K562 (cell line): ENCODE measurements around the gene BMAL1. TPM values are rescaled to one million over a fixed set of nuclear protein-coding genes. Genes with fewer than 3 reads are reported as not detected.

ENCODE experiments used
- ATAC-seq: fragments of 200-7000 bp; cut with Tn5 transposase; 3 replicates; pipeline ENCODE4 v1.9.1; 2020; ENCODE audit warnings: moderate library complexity
- BruUV-seq: library from RNA; stranded (reverse); fragments of 400-500 nt; replicated peaks from 2 replicates; lab custom pipeline; 2021; lab: Mats Ljungman, UMichigan
- CTCF ChIA-PET: fragments of 300-600 bp; formaldehyde crosslinking; extraction: SDS; loops from one replicate; lab custom pipeline; 2021; ENCODE audit warnings: low intra/inter-chr PET ratio; lab: Yijun Ruan, JAX
- POLR2A ChIA-PET: fragments of 300-600, 350-650 bp; sonication (Branson Sonifier 250); formaldehyde crosslinking; extraction: SDS; loops from one replicate; lab custom pipeline; 2021; ENCODE audit warnings: antibody characterized with exemption, inconsistent platforms; lab: Yijun Ruan, JAX
- DNase-seq, 4 experiments: peaks; one replicate each; pipeline versions ENCODE4 v3.0.0 to v3.0.0-alpha.2; 2011 to 2018; ENCODE audit warnings: low spot score in 3 of 4, mixed read lengths in 3 of 4; ENCODE audit errors: extremely low read depth in 1 of 4
- FAIRE-seq: peaks from 2 replicates; lab custom pipeline; 2011; peaks lifted over from hg19 to GRCh38; lab: Jason Lieb, UNC
- H2AFZ ChIP-seq: 2 replicates; pipeline ENCODE4 v1.6.0; 2011; ENCODE audit warnings: low read depth, low read length, control low read depth, inconsistent platforms
- H3K27ac ChIP-seq: fragments of 200-600 bp; 3 replicates; pipeline ENCODE4 v1.8.0; 2011; ENCODE audit warnings: low read depth, mild to moderate bottlenecking, control low read depth, inconsistent platforms, low read length, moderate library complexity, mixed read lengths; ENCODE audit errors: extremely low read depth
- H3K27me3 ChIP-seq, 2 experiments: fragments of 300-600 bp in 1 of 2; 2 replicates in 1 of 2; 3 replicates in 1 of 2; pipeline versions ENCODE4 v1.6.0 to v1.8.0; 2011; ENCODE audit warnings: inconsistent platforms in 2 of 2, low read length in 2 of 2, mild to moderate bottlenecking in 1 of 2, mixed read lengths in 1 of 2, moderate library complexity in 1 of 2; ENCODE audit not compliant: control insufficient read depth in 2 of 2, insufficient read depth in 2 of 2
- H3K36me3 ChIP-seq: fragments of 300-600 bp; 3 replicates; pipeline ENCODE4 v1.8.0; 2011; ENCODE audit warnings: mild to moderate bottlenecking, low read length, inconsistent platforms; ENCODE audit not compliant: control insufficient read depth, insufficient read depth
- H3K4me1 ChIP-seq, 2 experiments: fragments of 200-600 bp in 1 of 2; replicated peaks in 1 of 2; 2 replicates in 1 of 2; 3 replicates in 1 of 2; pipeline versions ENCODE4 v1.5.1 to v1.8.0; 2011; ENCODE audit warnings: inconsistent platforms in 2 of 2, low read length in 2 of 2, mild to moderate bottlenecking in 1 of 2, mixed read lengths in 1 of 2, moderate library complexity in 1 of 2; ENCODE audit not compliant: control insufficient read depth in 2 of 2, insufficient read depth in 2 of 2
- H3K4me2 ChIP-seq: 2 replicates; pipeline ENCODE4 v1.6.1; 2011; ENCODE audit warnings: low read length, control low read depth, inconsistent platforms, mixed read lengths; ENCODE audit not compliant: insufficient read depth
- H3K4me3 ChIP-seq: fragments of 200-600 bp; sonication (generic), shearing (Covaris generic); 2 replicates; pipeline ENCODE4 v1.5.1; 2016; ENCODE audit warnings: control low read depth, inconsistent platforms
- H3K79me2 ChIP-seq: fragments of 200-600 bp; 3 replicates; pipeline ENCODE4 v1.8.0; 2011; ENCODE audit warnings: low read length, inconsistent platforms; ENCODE audit not compliant: control insufficient read depth, insufficient read depth
- H3K9ac ChIP-seq, 2 experiments: 2 replicates each; pipeline versions ENCODE4 v1.6.0 to v1.6.1; 2011; ENCODE audit warnings: low read depth in 2 of 2, low read length in 2 of 2, control low read depth in 1 of 2, inconsistent platforms in 1 of 2, mild to moderate bottlenecking in 1 of 2, mixed read lengths in 1 of 2; ENCODE audit not compliant: insufficient read depth in 1 of 2
- H3K9me1 ChIP-seq: one replicate; pipeline ENCODE4 v1.6.0; 2011; ENCODE audit warnings: inconsistent platforms, mild to moderate bottlenecking, low read length, moderate library complexity; ENCODE audit not compliant: control insufficient read depth, insufficient read depth
- H3K9me3 ChIP-seq: replicated peaks from 2 replicates; pipeline ENCODE4 v1.5.1; 2011; ENCODE audit warnings: low read depth, low read length, inconsistent platforms; ENCODE audit not compliant: control insufficient read depth, insufficient read depth
- H4K20me1 ChIP-seq: replicated peaks from 2 replicates; pipeline ENCODE4 v1.6.1; 2011; ENCODE audit warnings: low read length, inconsistent platforms, mixed read lengths; ENCODE audit not compliant: control insufficient read depth, insufficient read depth
- ATF7 ChIP-seq: fragments of 450-650 bp; IDR thresholded peaks from 2 replicates; pipeline ENCODE4 v1.7.1; 2014; ENCODE audit warnings: mild to moderate bottlenecking, moderate library complexity
- CCAR2 ChIP-seq: fragments of 200-400 bp; formaldehyde crosslinking; IDR thresholded peaks from 2 replicates; pipeline ENCODE4 v1.6.1; 2017; ENCODE audit warnings: mild to moderate bottlenecking, low read depth, low read length
- LARP7 ChIP-seq: fragments of 450-650 bp; IDR thresholded peaks from 2 replicates; pipeline ENCODE4 v1.6.1; 2016
- MAX ChIP-seq: sonication (generic); formaldehyde crosslinking; IDR thresholded peaks from 2 replicates; pipeline ENCODE4 v1.9.0; 2022; ENCODE audit warnings: mild to moderate bottlenecking, missing genetic modification reagents
- NCOA4 ChIP-seq: fragments of 450-650 bp; IDR thresholded peaks from 2 replicates; pipeline ENCODE4 v1.6.1; 2018; ENCODE audit warnings: mild to moderate bottlenecking; ENCODE audit not compliant: partially characterized antibody
- PHB2 ChIP-seq: fragments of 450-650 bp; IDR thresholded peaks from 2 replicates; pipeline ENCODE4 v1.6.1; 2017; ENCODE audit warnings: low read depth
- POLR2AphosphoS2 ChIP-seq: IDR thresholded peaks from 2 replicates; pipeline ENCODE4 v1.6.1; 2012; ENCODE audit warnings: low read length, improper control_type of control experiment
- SIX5 ChIP-seq, 2 experiments: IDR thresholded peaks; 2 replicates each; pipeline ENCODE4 v1.6.1; 2011; ENCODE audit warnings: low read length in 2 of 2, borderline replicate concordance in 1 of 2, low read depth in 1 of 2, mild to moderate bottlenecking in 1 of 2, moderate library complexity in 1 of 2; ENCODE audit not compliant: insufficient read depth in 1 of 2
- SRSF7 ChIP-seq: fragments of 200-400 bp; formaldehyde crosslinking; optimal IDR thresholded peaks from 2 replicates; pipeline ENCODE3; 2017; ENCODE audit warnings: mild to moderate bottlenecking, low read depth, low read length
- TAL1 ChIP-seq: fragments of 450-650 bp; IDR thresholded peaks from 2 replicates; pipeline ENCODE4 v1.6.1; 2016; ENCODE audit warnings: mild to moderate bottlenecking
- XRCC5 ChIP-seq: fragments of 200-400 bp; formaldehyde crosslinking; IDR thresholded peaks from 2 replicates; pipeline ENCODE4 v1.6.1; 2017; ENCODE audit warnings: low read depth, mild to moderate bottlenecking, low read length
- ZNF589 ChIP-seq: fragments of 200-800 bp; sonication (Bioruptor generic); IDR thresholded peaks from 2 replicates; pipeline ENCODE4 v1.6.1; 2016; ENCODE audit warnings: low read depth, missing genetic modification characterization, missing compliant biosample characterization
- WGBS: fragments of 100-300 bp; shearing (Covaris generic); methylation state at CpG from one replicate; pipeline ENCODE4 v1.1.6; 2016; ENCODE audit warnings: low coverage, mixed read lengths; ENCODE audit not compliant: insufficient coverage; ENCODE audit errors: missing lambda C conversion rate; 5-methylcytosine and 5-hydroxymethylcytosine counted together
- in situ Hi-C: fragments of 300-500 bp; cut with MboI; formaldehyde crosslinking; loops from 4 replicates; pipeline ENCODE4 v1.15.0; 2018; ENCODE audit warnings: inconsistent platforms, mixed read lengths
- intact Hi-C: fragments of 100-400 bp; cut with micrococcal nuclease; formaldehyde crosslinking; loops from 2 replicates; pipeline ENCODE4 v1.14.2; 2022
- polyA plus RNA-seq, 8 experiments: library from polyadenylated mRNA; depleted of rRNA in 4 of 8; stranded (reverse) in 5 of 8; unstranded in 3 of 8; fragments of >200 nt; fragmentation: Nextera tagmentation in 2 of 8; fragmentation: Illumina TruSeq in 1 of 8; extraction: Ambion mirVana in 2 of 8; extraction: Trizol in 1 of 8; gene quantifications; 2 replicates each; pipeline versions ENCODE4 v1.2.1 to v1.2.3, GENCODE V29; 2011 to 2014; ENCODE audit warnings: inconsistent platforms in 1 of 8, missing spikeins in 1 of 8
- total RNA-seq, 7 experiments: library from RNA; depleted of rRNA in 6 of 7; stranded (reverse); fragments of >200 nt in 6 of 7; fragmentation: Illumina TruSeq in 2 of 7; extraction: Trizol in 2 of 7; gene quantifications; 2 replicates each; pipeline versions ENCODE4 v1.2.1 to v1.2.3, GENCODE V29; 2011 to 2021; ENCODE audit warnings: low replicate concordance in 1 of 7

BMAL1 gene
- total and polyA plus RNA-seq, 9 of the 15 experiments (the other 6 are each of a cell fraction or from before 2014, with no cell fraction given) = 0.14 to 2.4 (median 0.64) TPM

GRCh38 chr11:13236626-13237025, 41.0 kb upstream of the BMAL1 start:
- no peak for ATAC-seq
- Histone ChIP-seq H2AFZ (no peak overlapping the region), H3K36me3 (no peaks in the 10 kb centered on the region), H3K4me1 (no peaks in the 10 kb centered on the region), H3K27ac (no peak overlapping the region), H3K9ac (no peak overlapping the region), H3K79me2 (no peaks in the 10 kb centered on the region), H3K9me3 (no peaks in the 10 kb centered on the region), H3K27me3 (peaks cover 0 to 4% of the 10 kb centered on the region in 2 experiments; a peak in 1 of 5 replicates), H3K9me1 (no peaks in the 10 kb centered on the region), H3K4me3 (no peak overlapping the region), H3K4me2 (no peak overlapping the region), H4K20me1 (no peaks in the 10 kb centered on the region)
- BruUV-seq = no TSS peak
- 3% methylated on average over 2 of the region's 2 CpGs for WGBS
- no peak for TF ChIP-seq LARP7
- no peak for TF ChIP-seq SRSF7
- TF ChIP-seq PHB2 = no peak
- ChIA-PET CTCF (no interaction called here), POLR2A (no interaction called here)
- no peak for DNase-seq
- in situ Hi-C loops = no loop called here
- intact Hi-C loops = no loop called here
- no peak for FAIRE-seq

GRCh38 chr11:13237761-13238160, 39.8 kb upstream of the BMAL1 start:
- peaks cover 0 to 4% of the 10 kb centered on the region in 2 experiments; a peak in 1 of 5 replicates for H3K27me3 ChIP-seq
- no peak overlapping the region for H3K4me3 ChIP-seq
- POLR2A ChIA-PET = interaction anchor here (1.2 kb wide), 1 partner anchor 10 kb away, joined by 7 read pairs; no protein-coding TSS in a partner anchor
- CTCF ChIA-PET = no interaction called here
- no peaks in the 10 kb centered on the region for H3K36me3 ChIP-seq
- H3K4me1 ChIP-seq = no peaks in the 10 kb centered on the region
- no peak overlapping the region for H3K9ac ChIP-seq
- H4K20me1 ChIP-seq = no peaks in the 10 kb centered on the region
- ATAC-seq = no peak
- no peak for FAIRE-seq
- BruUV-seq = no TSS peak
- in situ Hi-C loops = no loop called here
- DNase-seq = no peak
- no peaks in the 10 kb centered on the region for H3K9me3 ChIP-seq
- no peak overlapping the region for H3K27ac ChIP-seq
- 3% methylated on average over 7 of the region's 7 CpGs for WGBS
- H3K9me1 ChIP-seq = no peaks in the 10 kb centered on the region
- intact Hi-C loops = no loop called here
- no peak overlapping the region for H3K4me2 ChIP-seq
- no peak overlapping the region for H2AFZ ChIP-seq
- no peaks in the 10 kb centered on the region for H3K79me2 ChIP-seq
- TF ChIP-seq NCOA4 (no peak), ATF7 (no peak), CCAR2 (no peak), SIX5 (IDR thresholded peaks at IDR 0.05; ENCODE audit: borderline replicate concordance in 1 of 2, insufficient read depth in 1 of 2, low read depth in 1 of 2, low read length in 2 of 2) (no peak), MAX (CRISPR knock-in tag) (no peak), POLR2AphosphoS2 (no peak), TAL1 (no peak), ZNF589 (CRISPR knock-in tag) (no peak), XRCC5 (no peak)
